IMR-90 (cell line): ENCODE data around the gene LRRC72. TPM values are rescaled to one million over a fixed set of nuclear protein-coding genes. Genes with fewer than 3 reads are reported as not detected.

Experiments used
- ATAC-seq: fragments of 200-7000 bp; cut with Tn5 transposase; 2 replicates; pipeline ENCODE4 v1.9.1; 2020; ENCODE audit warnings: low read depth, mild to moderate bottlenecking, moderate library complexity
- BruUV-seq: library from RNA; stranded (reverse); fragments of 400-500 nt; replicated peaks from 2 replicates; lab custom pipeline; 2021; lab: Mats Ljungman, UMichigan
- CTCF ChIA-PET: fragments of 300-600 bp; formaldehyde crosslinking; extraction: SDS; loops from one replicate; lab custom pipeline; 2021; ENCODE audit warnings: antibody characterized with exemption; lab: Yijun Ruan, JAX
- POLR2A ChIA-PET: fragments of 300-600 bp; sonication (Branson Sonifier 250); formaldehyde crosslinking; loops from one replicate; lab custom pipeline; 2022; ENCODE audit warnings: antibody characterized with exemption; ENCODE audit not compliant: unreplicated experiment; lab: Charles Lee
- DNase-seq: peaks from one replicate; pipeline ENCODE4 v3.0.0; 2013
- H2AFZ ChIP-seq: replicated peaks from 2 replicates; pipeline ENCODE3; 2013; ENCODE audit warnings: low read length, mild to moderate bottlenecking; ENCODE audit not compliant: poor library complexity
- H2AK5ac ChIP-seq: 2 replicates; pipeline ENCODE4 v1.6.1; 2013; ENCODE audit warnings: low read depth, low read length, inconsistent platforms
- H2AK9ac ChIP-seq: replicated peaks from 2 replicates; pipeline ENCODE3; 2013; ENCODE audit warnings: mild to moderate bottlenecking, low read depth, low read length, moderate library complexity; ENCODE audit not compliant: poor library complexity
- H2BK120ac ChIP-seq: 2 replicates; pipeline ENCODE4 v1.6.1; 2013; ENCODE audit warnings: low read depth, low read length, inconsistent platforms
- H2BK15ac ChIP-seq: 3 replicates; pipeline ENCODE4 v1.6.1; 2013; ENCODE audit warnings: low read depth, low read length, inconsistent platforms
- H2BK20ac ChIP-seq: 2 replicates; pipeline ENCODE4 v1.6.1; 2013; ENCODE audit warnings: low read depth, mild to moderate bottlenecking, inconsistent platforms, low read length, moderate library complexity
- H2BK5ac ChIP-seq: 2 replicates; pipeline ENCODE4 v1.6.1; 2013; ENCODE audit warnings: mild to moderate bottlenecking, low read depth, low read length, inconsistent platforms; ENCODE audit not compliant: poor library complexity, severe bottlenecking
- H3K14ac ChIP-seq: replicated peaks from 2 replicates; pipeline ENCODE4 v1.6.1; 2013; ENCODE audit warnings: low read depth, low read length, inconsistent platforms
- H3K18ac ChIP-seq: 2 replicates; pipeline ENCODE4 v1.6.1; 2013; ENCODE audit warnings: low read depth, low read length, control low read depth
- H3K23ac ChIP-seq: 2 replicates; pipeline ENCODE4 v1.6.1; 2013; ENCODE audit warnings: low read depth, low read length, inconsistent platforms
- H3K27ac ChIP-seq: 2 replicates; pipeline ENCODE4 v1.5.1; 2013; ENCODE audit warnings: mild to moderate bottlenecking, control low read depth, low read length; ENCODE audit not compliant: insufficient read depth
- H3K27me3 ChIP-seq: 2 replicates; pipeline ENCODE4 v1.6.1; 2013; ENCODE audit warnings: low read length; ENCODE audit not compliant: control insufficient read depth, insufficient read depth
- H3K36me3 ChIP-seq: 2 replicates; pipeline ENCODE4 v1.6.1; 2013; ENCODE audit warnings: low read length, mixed read lengths; ENCODE audit not compliant: control insufficient read depth, insufficient read depth
- H3K4ac ChIP-seq: 2 replicates; pipeline ENCODE4 v1.6.1; 2013; ENCODE audit warnings: low read depth, low read length, inconsistent platforms
- H3K4me1 ChIP-seq: 2 replicates; pipeline ENCODE4 v1.6.1; 2013; ENCODE audit warnings: low read length, mixed read lengths; ENCODE audit not compliant: control insufficient read depth, insufficient read depth
- H3K4me2 ChIP-seq: 2 replicates; pipeline ENCODE4 v1.6.1; 2013; ENCODE audit warnings: low read depth, mild to moderate bottlenecking, control low read depth, low read length, moderate library complexity
- H3K4me3 ChIP-seq: 2 replicates; pipeline ENCODE4 v1.5.1; 2013; ENCODE audit warnings: low read depth, mild to moderate bottlenecking, control low read depth, low read length, moderate library complexity; ENCODE audit not compliant: insufficient read depth
- H3K56ac ChIP-seq: 2 replicates; pipeline ENCODE4 v1.6.1; 2013; ENCODE audit warnings: low read length, inconsistent platforms; ENCODE audit not compliant: insufficient read depth; ENCODE audit errors: extremely low read depth
- H3K79me1 ChIP-seq, 2 experiments: 2 replicates each; pipeline ENCODE4 v1.6.1; 2013; ENCODE audit warnings: low read length in 2 of 2, inconsistent platforms in 1 of 2, low read depth in 1 of 2
- H3K9ac ChIP-seq: 2 replicates; pipeline ENCODE4 v1.6.1; 2013; ENCODE audit warnings: low read depth, low read length, control low read depth
- H3K9me1 ChIP-seq: 2 replicates; pipeline ENCODE4 v1.6.1; 2013; ENCODE audit warnings: low read length, inconsistent platforms; ENCODE audit not compliant: insufficient read depth
- H3K9me3 ChIP-seq: 2 replicates; pipeline ENCODE4 v1.6.1; 2013; ENCODE audit warnings: low read length; ENCODE audit not compliant: control insufficient read depth, insufficient read depth
- H4K20me1 ChIP-seq: 2 replicates; pipeline ENCODE4 v1.6.1; 2013; ENCODE audit warnings: low read length, inconsistent platforms; ENCODE audit not compliant: insufficient read depth
- H4K5ac ChIP-seq: 2 replicates; pipeline ENCODE4 v1.6.1; 2013; ENCODE audit warnings: mild to moderate bottlenecking, low read depth, low read length, control low read depth
- H4K8ac ChIP-seq, 2 experiments: 2 replicates each; pipeline ENCODE4 v1.6.1; 2013; ENCODE audit warnings: low read depth in 2 of 2, low read length in 2 of 2, control low read depth in 1 of 2, inconsistent platforms in 1 of 2
- H4K91ac ChIP-seq: 2 replicates; pipeline ENCODE4 v1.6.1; 2013; ENCODE audit warnings: low read depth, low read length, inconsistent platforms; ENCODE audit not compliant: insufficient read depth
- BHLHE40 ChIP-seq: fragments of 150-350 bp; IDR thresholded peaks from 2 replicates; pipeline ENCODE4 v1.6.1; 2016; ENCODE audit warnings: mild to moderate bottlenecking, low read depth, low read length
- CEBPB ChIP-seq: IDR thresholded peaks from 2 replicates; pipeline ENCODE4 v1.6.1; 2012; ENCODE audit warnings: low read depth, low read length, improper control_type of control experiment
- CHD1 ChIP-seq: IDR thresholded peaks from 2 replicates; pipeline ENCODE4 v1.6.1; 2012; ENCODE audit warnings: low read depth, low read length, improper control_type of control experiment
- CTCF ChIP-seq: conservative IDR thresholded peaks from 2 replicates; pipeline ENCODE4 v1.5.1; 2012; ENCODE audit warnings: mild to moderate bottlenecking, low read depth, low read length, improper control_type of control experiment
- ELK1 ChIP-seq: fragments of 150-350 bp; IDR thresholded peaks from 2 replicates; pipeline ENCODE4 v1.6.1; 2016; ENCODE audit warnings: low read depth, mild to moderate bottlenecking, low read length, moderate library complexity, borderline replicate concordance
- FOS ChIP-seq: fragments of 150-350 bp; IDR thresholded peaks from 2 replicates; pipeline ENCODE4 v1.6.1; 2016; ENCODE audit warnings: low read depth, low read length
- MAFK ChIP-seq: IDR thresholded peaks from 2 replicates; pipeline ENCODE4 v1.6.1; 2012; ENCODE audit warnings: low read depth, low read length, improper control_type of control experiment
- MAZ ChIP-seq: IDR thresholded peaks from 2 replicates; pipeline ENCODE4 v1.6.1; 2012; ENCODE audit warnings: low read depth, mild to moderate bottlenecking, low read length, improper control_type of control experiment, moderate library complexity, borderline replicate concordance
- MXI1 ChIP-seq: IDR thresholded peaks from 2 replicates; pipeline ENCODE4 v1.6.1; 2012; ENCODE audit warnings: low read depth, mild to moderate bottlenecking, low read length, moderate library complexity, borderline replicate concordance
- NFE2L2 ChIP-seq: fragments of 150-350 bp; IDR thresholded peaks from 2 replicates; pipeline ENCODE4 v1.6.1; 2016; ENCODE audit warnings: low read depth, mild to moderate bottlenecking, low read length
- POLR2A ChIP-seq: IDR thresholded peaks from 2 replicates; pipeline ENCODE4 v1.6.1; 2012; ENCODE audit warnings: mild to moderate bottlenecking, low read depth, low read length
- RAD21 ChIP-seq: IDR thresholded peaks from 2 replicates; pipeline ENCODE4 v1.6.1; 2012; ENCODE audit warnings: low read length, improper control_type of control experiment
- RCOR1 ChIP-seq: IDR thresholded peaks from 2 replicates; pipeline ENCODE4 v1.6.1; 2012; ENCODE audit warnings: mild to moderate bottlenecking, low read length, improper control_type of control experiment; ENCODE audit not compliant: insufficient replicate concordance
- RFX5 ChIP-seq: IDR thresholded peaks from 2 replicates; pipeline ENCODE4 v1.8.0; 2012; ENCODE audit warnings: low read depth, mild to moderate bottlenecking, low read length, moderate library complexity
- SMC3 ChIP-seq: fragments of 150-350 bp; IDR thresholded peaks from 2 replicates; pipeline ENCODE4 v1.6.1; 2016; ENCODE audit warnings: low read depth, mild to moderate bottlenecking, antibody characterized with exemption, low read length, moderate library complexity
- WGBS, 2 experiments: methylation state at CpG; one replicate each; pipeline versions ENCODE4 v1.1.5 to v1.1.7; 2013; ENCODE audit warnings: missing lambda C conversion rate in 2 of 2; ENCODE audit not compliant: insufficient read length in 1 of 2; ENCODE audit errors: extremely low coverage in 2 of 2; 5-methylcytosine and 5-hydroxymethylcytosine counted together
- dilution Hi-C: fragments of 300-500 bp; cut with HindIII; formaldehyde crosslinking; loops from one replicate; pipeline ENCODE4 v1.14.3; 2018; ENCODE audit warnings: low sequenced_read_pairs; ENCODE audit not compliant: unreplicated experiment
- in situ Hi-C: fragments of 300-500 bp; cut with MboI; formaldehyde crosslinking; loops from 3 replicates; pipeline ENCODE4 v1.14.3; 2019; ENCODE audit warnings: low sequenced_read_pairs, inconsistent platforms, mixed read lengths
- intact Hi-C: fragments of 100-400 bp; cut with micrococcal nuclease; formaldehyde crosslinking; loops from 2 replicates; pipeline ENCODE4 v1.10.0; 2022
- polyA plus RNA-seq, 3 experiments: library from polyadenylated mRNA; depleted of rRNA; stranded (reverse); fragments of >200 nt; gene quantifications; 2 replicates each; pipeline ENCODE4 v1.2.3, GENCODE V29; 2012; ENCODE audit warnings: low replicate concordance in 1 of 3
- total RNA-seq: library from RNA; depleted of rRNA; stranded (reverse); fragments of >200 nt; gene quantifications from 2 replicates; pipeline ENCODE4 v1.2.3, GENCODE V29; 2012
- TF ChIP-seq, protein P1 (sequence below): fragments of 150-350 bp; IDR thresholded peaks from 2 replicates; pipeline ENCODE4 v1.6.1; 2017; ENCODE audit warnings: mild to moderate bottlenecking, antibody characterized with exemption, low read length, low read depth

The LRRC72 gene
- total and polyA plus RNA-seq, 2 of the 4 experiments (the other 2 are of a cell fraction): not detected

GRCh38 chr7:16546921-16547505, 20.4 kb downstream of the LRRC72 start:
- Histone ChIP-seq H2BK120ac (no peak overlapping the region), H3K23ac (no peak overlapping the region), H2BK5ac (no peak overlapping the region), H2AFZ (no peak overlapping the region), H3K27me3 (no peaks in the 10 kb centered on the region; the same call in 1 of the 2 replicates), H4K8ac (no peak overlapping the region), H4K91ac (no peak overlapping the region), H3K56ac (no peak overlapping the region), H3K18ac (no peak overlapping the region), H2BK20ac (no peak overlapping the region), H3K4me1 (no peaks in the 10 kb centered on the region), H3K9me3 (no peaks in the 10 kb centered on the region), H3K27ac (no peak overlapping the region), H3K4me2 (no peak overlapping the region), H3K4me3 (no peak overlapping the region), H3K9ac (no peak overlapping the region), H4K5ac (no peak overlapping the region), H2AK5ac (no peak overlapping the region), H3K14ac (no peak overlapping the region), H4K20me1 (no peaks in the 10 kb centered on the region), H3K79me1 (no peaks in the 10 kb centered on the region), H2BK15ac (no peak overlapping the region), H3K4ac (no peak overlapping the region), H3K9me1 (no peaks in the 10 kb centered on the region), H2AK9ac (no peak overlapping the region), H3K36me3 (no peaks in the 10 kb centered on the region)
- CTCF ChIA-PET: interaction anchor here (0.6 kb wide), 1 partner anchor 130 kb away, joined by 4 read pairs; no protein-coding TSS in a partner anchor
- dilution Hi-C loops (no loop called here), intact Hi-C loops (no loop called here), in situ Hi-C loops (no loop called here)
- DNase-seq: no peak
- no TSS peak for BruUV-seq
- no peak for ATAC-seq
- TF ChIP-seq RFX5 (no peak), FOS (no peak), MAZ (no peak), RCOR1 (no peak), MXI1 (no peak), SMC3 (no peak), CTCF (no peak), MAFK (no peak), ELK1 (no peak), RAD21 (no peak), CHD1 (no peak), CEBPB (no peak), BHLHE40 (no peak), POLR2A (no peak), NFE2L2 (no peak)
- TF ChIP-seq, protein P1, sequence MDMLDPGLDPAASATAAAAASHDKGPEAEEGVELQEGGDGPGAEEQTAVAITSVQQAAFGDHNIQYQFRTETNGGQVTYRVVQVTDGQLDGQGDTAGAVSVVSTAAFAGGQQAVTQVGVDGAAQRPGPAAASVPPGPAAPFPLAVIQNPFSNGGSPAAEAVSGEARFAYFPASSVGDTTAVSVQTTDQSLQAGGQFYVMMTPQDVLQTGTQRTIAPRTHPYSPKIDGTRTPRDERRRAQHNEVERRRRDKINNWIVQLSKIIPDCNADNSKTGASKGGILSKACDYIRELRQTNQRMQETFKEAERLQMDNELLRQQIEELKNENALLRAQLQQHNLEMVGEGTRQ: no peak
- 20% methylated on average over 1 of the region's 7 CpGs; no CpG with 5 or more reads in 1 of the 2 experiments for WGBS, 2 experiments
- POLR2A ChIA-PET: no interaction called here
